HG03095 (cell line): ENCODE data around the gene ZNF385D.

Source experiments
- ATAC-seq: cut with Tn5 transposase; IDR thresholded peaks from one replicate; pipeline ENCODE4 v1.9.1; 2021; ENCODE audit warnings: moderate library complexity; ENCODE audit not compliant: unreplicated experiment

The ZNF385D gene, protein sequence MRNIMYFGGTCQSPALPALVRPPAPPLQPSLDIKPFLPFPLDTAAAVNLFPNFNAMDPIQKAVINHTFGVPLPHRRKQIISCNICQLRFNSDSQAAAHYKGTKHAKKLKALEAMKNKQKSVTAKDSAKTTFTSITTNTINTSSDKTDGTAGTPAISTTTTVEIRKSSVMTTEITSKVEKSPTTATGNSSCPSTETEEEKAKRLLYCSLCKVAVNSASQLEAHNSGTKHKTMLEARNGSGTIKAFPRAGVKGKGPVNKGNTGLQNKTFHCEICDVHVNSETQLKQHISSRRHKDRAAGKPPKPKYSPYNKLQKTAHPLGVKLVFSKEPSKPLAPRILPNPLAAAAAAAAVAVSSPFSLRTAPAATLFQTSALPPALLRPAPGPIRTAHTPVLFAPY

DNA sequence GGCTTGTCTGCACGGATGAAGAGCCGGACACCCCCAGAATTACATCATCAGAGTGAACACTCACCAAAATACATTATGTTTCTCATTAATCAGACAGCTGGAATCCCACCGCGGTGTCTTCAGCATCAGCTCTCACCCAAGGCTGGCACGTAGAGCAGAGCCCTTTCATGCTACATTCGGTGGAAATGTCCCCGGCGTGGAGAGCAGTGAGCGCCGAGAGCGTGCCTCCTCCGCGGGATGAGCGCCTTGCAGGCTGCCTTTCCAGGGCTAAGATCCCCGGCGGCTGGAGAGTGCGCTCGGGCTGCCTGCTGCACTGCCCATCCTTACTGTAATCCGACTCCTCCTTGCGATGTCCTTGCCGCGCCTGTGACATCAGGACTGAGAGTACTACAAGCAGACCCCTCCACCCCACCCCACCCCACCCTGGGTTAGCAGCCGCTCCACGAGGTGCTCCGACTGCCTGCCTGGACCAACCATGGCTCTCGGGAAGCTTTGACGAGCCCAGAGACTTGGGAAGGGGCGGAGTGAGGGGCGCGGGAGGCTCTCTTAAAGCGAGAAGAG is at the start of gene ZNF385D:
ZNF385D (minus strand) TSS at position 380 of the 561 bp plus-strand sequence; CDS start at position 86, 294 bp downstream.
- no peak for ATAC-seq

- ATAC-seq, result no peak
Observed at GRCh38 chr3:21798356-21799088, 47.5 kb upstream of the ZNF385D start.

GRCh38 chr3:21795921-21796320 is 44.9 kb upstream of the ZNF385D start:
- ATAC-seq, result no peak

- ATAC-seq, result no peak
Observed at GRCh38 chr3:21795152-21795837, 44.3 kb upstream of the ZNF385D start.

- no peak for ATAC-seq
Observed at GRCh38 chr3:21794291-21794690, 43.3 kb upstream of the ZNF385D start.

GRCh38 chr3:21792176-21792575 is 41.2 kb upstream of the ZNF385D start:
- ATAC-seq, result no peak

GRCh38 chr3:21791356-21791755 is 40.3 kb upstream of the ZNF385D start:
- no peak for ATAC-seq

DNA sequence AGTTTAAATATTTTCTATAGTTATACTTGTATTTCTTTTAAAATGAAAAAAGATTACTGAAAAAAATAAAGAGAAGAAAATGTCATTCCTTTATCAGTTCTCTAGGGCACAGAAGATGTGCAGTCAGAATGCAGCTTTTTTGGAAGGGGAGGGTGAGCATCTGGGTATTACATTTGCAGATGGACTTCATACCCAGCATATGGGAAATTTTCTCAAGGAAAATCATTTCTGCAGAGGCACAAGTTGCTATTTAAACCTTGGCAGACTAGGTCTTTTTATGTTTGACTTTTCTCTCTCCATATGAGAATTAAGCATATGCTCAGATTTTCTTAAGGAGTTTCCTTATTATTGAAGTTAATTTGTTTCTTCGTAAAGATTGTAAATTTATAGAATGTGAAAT is 39.5 kb upstream of the ZNF385D start:
- ATAC-seq, result no peak

DNA sequence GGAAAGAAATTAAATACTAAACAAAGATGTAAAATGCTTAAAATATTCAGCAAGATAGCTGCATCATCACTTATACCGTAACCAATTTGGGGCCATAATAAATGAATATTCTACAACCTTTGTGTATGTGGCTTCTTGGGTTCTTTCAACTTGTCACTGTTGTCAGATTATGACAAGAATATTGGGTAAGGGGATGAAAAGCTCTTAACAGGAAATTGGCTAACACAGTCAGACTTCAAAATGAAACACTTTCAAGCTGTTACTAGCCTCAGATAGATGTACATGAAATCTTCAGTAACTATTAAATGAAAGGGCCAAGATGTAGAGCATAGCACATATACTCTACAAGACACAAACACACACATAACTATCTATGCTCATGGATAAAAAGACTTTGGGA is 38.7 kb upstream of the ZNF385D start:
- ATAC-seq, result no peak

- ATAC-seq, result no peak
Observed at GRCh38 chr3:21786438-21786797, 35.4 kb upstream of the ZNF385D start.

DNA sequence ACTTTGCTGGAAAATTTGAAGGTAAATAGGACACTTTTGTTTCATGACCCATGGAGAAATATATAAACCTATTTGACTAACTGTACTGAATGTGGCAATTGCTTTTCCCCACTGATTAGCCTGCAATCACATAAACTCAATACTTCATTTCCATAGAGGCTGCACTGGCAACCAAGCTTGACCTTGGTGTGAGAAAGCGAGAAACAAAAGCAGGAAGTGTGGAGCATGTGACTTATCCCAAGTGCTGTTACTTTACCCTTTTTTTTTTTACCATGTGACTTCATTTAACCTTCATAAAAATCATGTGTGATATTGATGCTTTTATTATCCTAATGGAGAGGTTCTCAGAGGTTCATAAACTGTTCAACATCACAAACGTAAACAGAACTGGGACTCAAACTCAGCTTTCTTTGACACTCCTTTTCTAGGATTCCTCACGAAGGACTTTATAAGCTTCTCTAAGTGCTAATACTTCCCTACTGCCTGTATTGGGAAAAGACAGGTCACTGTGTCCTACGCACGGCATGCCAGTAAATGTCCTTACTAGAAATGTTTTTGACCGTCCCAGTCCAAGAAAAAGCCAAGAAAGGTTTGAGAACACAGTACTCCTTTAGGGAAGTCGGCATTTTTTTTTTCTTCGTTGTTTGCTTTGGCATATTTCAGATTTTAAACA is 34.9 kb upstream of the ZNF385D start:
- no peak for ATAC-seq

GRCh38 chr3:21783839-21784238 is 32.8 kb upstream of the ZNF385D start:
- no peak for ATAC-seq

- ATAC-seq, result no peak
Observed at GRCh38 chr3:21781355-21781754, 30.3 kb upstream of the ZNF385D start.

DNA sequence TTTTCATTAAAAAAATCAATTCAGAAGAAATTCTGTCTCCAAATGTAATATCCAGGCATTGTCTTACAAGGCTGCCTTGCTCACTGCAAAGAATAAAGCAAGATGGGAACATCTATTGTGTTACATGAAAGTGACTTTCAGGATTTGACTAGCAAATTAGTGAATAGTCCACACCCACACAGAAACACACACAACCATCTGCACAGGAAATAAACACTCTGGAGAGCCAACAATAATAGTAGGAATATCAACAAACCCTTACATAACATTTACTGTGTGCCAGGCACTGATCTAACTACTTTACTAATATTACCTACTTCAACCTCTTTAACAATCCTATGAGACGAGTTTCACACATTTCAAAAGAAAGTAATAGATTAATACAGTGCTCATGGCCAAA is 28.9 kb upstream of the ZNF385D start:
- no peak for ATAC-seq

DNA sequence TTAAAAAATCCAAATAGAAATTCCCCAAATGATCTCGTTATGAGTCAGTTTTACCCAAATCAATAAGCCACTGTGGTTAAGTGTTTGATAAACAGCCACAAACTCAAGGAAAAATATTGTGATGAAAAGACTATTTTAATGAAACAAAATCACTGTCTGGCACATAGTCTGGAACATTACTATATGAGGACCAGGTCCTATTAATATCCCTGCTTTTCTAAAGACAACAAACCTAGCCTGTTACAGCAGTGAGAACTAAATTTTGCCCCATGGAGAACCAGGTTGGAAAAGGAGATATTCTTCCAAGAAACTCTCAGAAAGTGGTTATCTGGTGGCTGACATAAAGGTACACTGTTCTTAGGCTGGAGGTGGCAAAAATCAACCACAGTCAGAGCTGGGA is 27.7 kb upstream of the ZNF385D start:
- ATAC-seq, result no peak

DNA sequence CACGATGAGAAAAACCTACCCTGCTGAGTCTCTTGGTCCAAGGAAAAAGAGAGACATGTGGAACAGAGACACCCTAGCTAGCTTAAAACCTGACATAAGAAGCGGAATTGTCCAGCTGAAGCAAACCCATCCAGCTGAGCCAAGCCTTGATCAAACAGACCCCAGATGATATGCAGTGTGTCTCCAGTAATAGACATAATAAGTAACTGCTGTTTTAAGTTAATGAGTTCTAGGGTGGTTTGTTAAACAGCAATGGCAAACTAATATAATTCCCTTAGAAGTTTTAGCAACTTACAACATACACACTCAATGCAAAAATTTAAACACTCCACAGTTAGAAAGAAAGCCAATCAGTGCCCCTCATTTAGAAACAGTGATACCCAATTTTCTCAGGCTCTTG is 26.8 kb upstream of the ZNF385D start:
- no peak for ATAC-seq

- ATAC-seq, result no peak
Observed at GRCh38 chr3:21766002-21766401, 15.0 kb upstream of the ZNF385D start.

DNA sequence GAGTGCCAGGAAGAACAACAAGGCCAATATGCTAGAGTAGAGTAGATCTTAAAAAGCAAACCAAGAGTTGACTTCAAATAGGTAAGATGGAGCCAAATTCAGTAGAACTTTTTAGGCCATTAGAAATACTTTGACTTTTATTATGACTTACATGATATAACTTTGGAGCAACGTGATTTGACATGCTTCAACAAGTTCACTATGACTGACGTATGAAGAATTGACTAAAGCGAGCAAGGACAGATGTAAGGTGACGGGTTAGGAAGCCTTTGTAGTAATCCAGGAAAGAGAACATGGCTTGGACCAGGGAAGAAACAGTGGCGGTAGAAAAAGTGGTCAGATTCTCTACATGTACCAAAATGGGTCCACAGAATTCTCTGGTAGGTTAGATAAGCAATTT is 4.9 kb upstream of the ZNF385D start:
- ATAC-seq, result no peak

DNA sequence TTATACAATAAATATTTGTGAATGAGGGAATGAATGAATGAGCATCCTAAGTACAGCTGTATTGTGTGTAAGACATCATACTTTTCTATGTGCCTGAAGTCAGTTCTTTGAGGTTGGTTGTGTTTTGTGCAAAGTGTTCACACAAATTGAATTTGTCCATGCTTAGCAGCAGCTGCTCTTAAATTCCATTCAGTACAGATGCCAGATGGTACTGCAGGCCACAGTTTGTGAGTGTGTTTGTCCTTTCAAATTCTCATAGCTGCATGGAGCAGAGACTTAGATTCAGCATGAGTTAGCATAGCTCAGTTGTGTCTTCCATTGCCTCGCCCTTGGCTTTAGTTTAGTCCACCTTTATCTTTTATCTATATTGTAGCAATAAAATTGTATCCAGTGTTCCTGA is 3.8 kb upstream of the ZNF385D start:
- ATAC-seq, result no peak

- no peak for ATAC-seq
Observed at GRCh38 chr3:21752749-21753347, 1.8 kb upstream of the ZNF385D start.

- no peak for ATAC-seq
Observed at GRCh38 chr3:21751886-21752285, 876 bp upstream of the ZNF385D start.
